IMR-90 (cell line): ENCODE data around the gene KICS2.
"Not testable (repeated sequence)": the region's sequence is repeated elsewhere in the genome, so short reads cannot be mapped to it uniquely, and the experiment has no call there.

Experiments used
- BHLHE40 ChIP-seq: fragments of 150-350 bp; IDR thresholded peaks from 2 replicates; pipeline ENCODE4 v1.6.1; 2016; ENCODE audit warnings: mild to moderate bottlenecking, low read depth, low read length
- CHD1 ChIP-seq: IDR thresholded peaks from 2 replicates; pipeline ENCODE4 v1.6.1; 2012; ENCODE audit warnings: low read depth, low read length, improper control_type of control experiment
- CTCF ChIP-seq: conservative IDR thresholded peaks from 2 replicates; pipeline ENCODE4 v1.5.1; 2012; ENCODE audit warnings: mild to moderate bottlenecking, low read depth, low read length, improper control_type of control experiment
- ELK1 ChIP-seq: fragments of 150-350 bp; IDR thresholded peaks from 2 replicates; pipeline ENCODE4 v1.6.1; 2016; ENCODE audit warnings: low read depth, mild to moderate bottlenecking, low read length, moderate library complexity, borderline replicate concordance
- FOS ChIP-seq: fragments of 150-350 bp; IDR thresholded peaks from 2 replicates; pipeline ENCODE4 v1.6.1; 2016; ENCODE audit warnings: low read depth, low read length
- MAFK ChIP-seq: IDR thresholded peaks from 2 replicates; pipeline ENCODE4 v1.6.1; 2012; ENCODE audit warnings: low read depth, low read length, improper control_type of control experiment
- MAZ ChIP-seq: IDR thresholded peaks from 2 replicates; pipeline ENCODE4 v1.6.1; 2012; ENCODE audit warnings: low read depth, mild to moderate bottlenecking, low read length, improper control_type of control experiment, moderate library complexity, borderline replicate concordance
- MXI1 ChIP-seq: IDR thresholded peaks from 2 replicates; pipeline ENCODE4 v1.6.1; 2012; ENCODE audit warnings: low read depth, mild to moderate bottlenecking, low read length, moderate library complexity, borderline replicate concordance
- NFE2L2 ChIP-seq: fragments of 150-350 bp; IDR thresholded peaks from 2 replicates; pipeline ENCODE4 v1.6.1; 2016; ENCODE audit warnings: low read depth, mild to moderate bottlenecking, low read length
- POLR2A ChIP-seq: IDR thresholded peaks from 2 replicates; pipeline ENCODE4 v1.6.1; 2012; ENCODE audit warnings: mild to moderate bottlenecking, low read depth, low read length
- RAD21 ChIP-seq: IDR thresholded peaks from 2 replicates; pipeline ENCODE4 v1.6.1; 2012; ENCODE audit warnings: low read length, improper control_type of control experiment
- RCOR1 ChIP-seq: IDR thresholded peaks from 2 replicates; pipeline ENCODE4 v1.6.1; 2012; ENCODE audit warnings: mild to moderate bottlenecking, low read length, improper control_type of control experiment; ENCODE audit not compliant: insufficient replicate concordance
- SMC3 ChIP-seq: fragments of 150-350 bp; IDR thresholded peaks from 2 replicates; pipeline ENCODE4 v1.6.1; 2016; ENCODE audit warnings: low read depth, mild to moderate bottlenecking, antibody characterized with exemption, low read length, moderate library complexity
- USF2 ChIP-seq: fragments of 150-350 bp; IDR thresholded peaks from 2 replicates; pipeline ENCODE4 v1.6.1; 2017; ENCODE audit warnings: mild to moderate bottlenecking, antibody characterized with exemption, low read length, low read depth

GRCh38 chr12:64217643-64218042 is 4.5 kb downstream of the KICS2 start:
- TF ChIP-seq RAD21, CTCF, POLR2A, MAZ, MAFK, NFE2L2, USF2, RCOR1, MXI1, FOS, ELK1, SMC3, CHD1, BHLHE40: not testable (repeated sequence)
